NOMO-1 treated with DMSO at 0.1 percent for 48 hours (cell line): Measurements from ENCODE around the gene PHKA2.

Source experiments
- DNase-seq: peaks from one replicate; lab custom pipeline; 2025; ENCODE audit not compliant: unreplicated experiment; lab: John Stamatoyannopoulos, UW

The PHKA2 gene

GRCh38 chrX:18890724-18891547, 93.0 kb downstream of the PHKA2 start:
- DNase-seq, result no peak

DNA sequence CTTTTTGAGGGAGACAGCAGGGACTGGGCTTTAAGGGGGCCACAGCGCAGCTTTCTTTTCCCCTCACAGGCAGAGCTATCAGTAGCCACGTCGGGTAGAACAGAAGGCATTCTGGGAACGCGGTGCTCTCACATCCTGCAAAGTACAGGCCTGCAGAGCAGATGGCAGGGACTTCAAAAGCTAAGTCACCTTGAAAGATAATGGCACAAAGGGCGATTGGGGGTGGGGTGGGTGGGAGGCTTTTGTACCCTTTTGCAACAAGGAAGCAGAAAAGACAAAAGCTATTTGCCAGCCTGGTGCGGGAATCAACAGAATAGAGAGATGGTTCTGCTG, 93.9 kb downstream of the PHKA2 start:
- no peak for DNase-seq

GRCh38 chrX:18889346-18890048, 94.4 kb downstream of the PHKA2 start:
- no peak for DNase-seq

GRCh38 chrX:18888281-18888680, 95.6 kb downstream of the PHKA2 start:
- DNase-seq, result no peak

DNA sequence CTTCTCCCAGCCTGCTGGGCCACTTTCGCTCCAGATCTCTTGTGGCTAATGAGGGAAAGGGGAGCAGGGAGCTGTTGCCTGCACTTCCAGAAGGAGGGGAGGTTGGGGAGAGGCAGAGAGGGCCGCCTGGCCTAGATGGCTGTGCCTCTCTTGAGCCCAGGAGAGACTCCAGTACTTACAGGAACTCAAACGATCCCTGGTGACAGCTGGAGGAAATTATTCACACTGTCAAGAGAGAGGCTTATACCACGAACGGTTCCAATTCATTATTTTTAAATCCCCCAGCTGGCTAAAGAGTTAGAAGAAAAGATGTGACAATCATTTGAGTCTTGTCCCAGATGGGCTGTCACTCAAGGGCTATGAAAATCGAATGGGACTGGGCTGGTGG, 96.1 kb downstream of the PHKA2 start:
- DNase-seq, result no peak

DNA sequence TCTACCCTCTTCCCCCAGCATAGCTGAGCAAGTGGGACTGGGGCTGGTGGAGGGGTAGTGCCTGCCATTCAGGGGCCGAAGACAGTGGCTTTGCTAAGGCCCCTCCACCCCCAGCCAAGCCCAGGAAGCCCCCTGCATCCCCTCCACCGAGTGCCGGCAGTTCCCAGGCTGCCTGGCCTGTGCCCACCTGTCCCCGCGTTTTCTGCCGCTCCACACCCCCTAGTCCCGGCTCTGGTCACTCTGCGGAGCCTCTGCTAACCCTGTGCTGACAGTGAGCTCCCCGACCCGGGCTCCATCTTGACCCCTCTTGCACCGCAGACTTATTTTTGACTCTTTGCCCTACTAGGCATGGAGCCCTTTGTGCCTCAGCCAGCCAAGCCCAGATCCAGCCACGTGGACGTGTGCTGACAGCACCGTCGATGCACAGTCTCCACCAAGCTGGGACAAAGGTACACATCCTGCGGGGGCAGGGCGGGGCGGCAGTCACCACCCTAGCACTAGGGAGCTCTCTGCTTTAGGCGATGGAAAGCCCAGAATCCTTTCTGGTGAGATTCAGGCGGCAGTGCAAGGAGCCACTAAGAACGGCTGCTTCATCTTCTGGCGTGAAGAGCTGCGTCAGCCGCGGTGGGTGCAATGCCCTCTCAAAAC, 96.6 kb downstream of the PHKA2 start:
- no peak for DNase-seq

GRCh38 chrX:18886344-18887161, 97.4 kb downstream of the PHKA2 start:
- peak; percentile 89 for DNase-seq

- no peak for DNase-seq
Observed at GRCh38 chrX:18886005-18886343, 97.9 kb downstream of the PHKA2 start.

- DNase-seq, result peak; percentile 21
Observed at GRCh38 chrX:18885328-18886004, 98.4 kb downstream of the PHKA2 start.

GRCh38 chrX:18884916-18885315, 99.0 kb downstream of the PHKA2 start:
- no peak for DNase-seq

- DNase-seq, result no peak
Observed at GRCh38 chrX:18883961-18884765, 99.8 kb downstream of the PHKA2 start.

GRCh38 chrX:18883234-18883960, 100.5 kb downstream of the PHKA2 start:
- DNase-seq, result no peak

GRCh38 chrX:18879144-18879543, 104.8 kb downstream of the PHKA2 start:
- no peak for DNase-seq

GRCh38 chrX:18877469-18877868, 106.4 kb downstream of the PHKA2 start:
- no peak for DNase-seq

DNA sequence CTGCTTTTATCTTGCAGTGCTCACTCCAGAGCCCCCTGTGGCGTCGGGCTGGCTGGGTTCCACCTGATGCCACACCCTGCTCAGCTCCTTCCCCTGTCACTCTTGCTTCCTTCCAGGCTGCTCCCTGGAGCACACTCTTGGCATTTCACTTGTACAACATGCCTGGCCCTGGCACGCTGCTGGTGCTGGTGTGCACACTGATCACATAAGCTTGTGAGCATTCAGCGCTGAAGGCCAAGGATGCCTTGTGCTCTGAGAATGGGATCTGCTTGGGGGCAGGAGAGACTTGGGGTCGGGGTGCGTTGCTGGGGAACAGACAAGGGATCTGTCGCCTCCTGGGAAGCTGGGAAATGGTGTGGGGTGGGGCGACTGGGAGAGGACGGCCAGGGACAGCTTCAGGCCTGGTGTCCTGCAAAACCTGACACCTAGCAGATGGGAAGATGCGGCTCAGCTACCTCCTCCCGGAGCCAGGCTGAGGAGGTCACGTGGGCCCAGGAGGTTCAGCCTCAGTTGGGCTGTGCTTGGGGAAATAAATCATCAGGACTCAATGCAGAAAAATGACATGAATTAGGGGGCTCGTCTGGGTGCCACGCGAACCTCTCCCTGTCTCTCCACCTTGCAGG, 108.5 kb downstream of the PHKA2 start:
- no peak for DNase-seq

DNA sequence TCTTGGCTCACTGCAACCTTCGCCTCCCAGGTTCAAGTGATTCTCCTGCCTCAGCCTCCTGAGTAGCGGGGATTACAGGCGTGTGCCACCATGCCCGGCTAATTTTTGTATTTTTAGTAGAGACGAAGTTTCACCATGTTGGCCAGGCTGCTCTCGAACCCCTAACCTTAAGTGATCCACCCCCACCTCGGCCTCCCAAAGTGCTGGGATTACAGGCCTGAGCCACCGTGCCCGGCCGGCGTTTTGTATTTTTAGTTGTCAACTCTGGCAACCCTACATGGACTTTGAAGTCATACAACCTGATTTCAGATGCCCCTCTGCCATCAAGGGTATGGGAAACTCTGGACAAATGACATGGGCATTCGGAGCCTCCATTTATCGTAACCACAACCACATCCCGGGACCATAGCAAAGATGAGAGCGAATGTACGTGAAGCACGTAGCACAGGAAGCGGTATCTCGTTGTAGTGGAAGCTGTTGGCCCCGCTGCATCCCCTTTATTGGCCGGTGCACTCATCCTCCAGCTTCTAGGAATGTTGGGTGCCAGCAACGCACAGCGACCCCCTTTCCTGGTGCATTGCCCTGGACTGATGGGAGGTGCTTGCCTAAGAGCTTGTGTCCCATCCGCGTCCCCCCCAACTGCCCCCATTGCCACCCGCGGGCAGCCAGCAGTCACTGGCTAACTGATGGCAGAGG, 109.2 kb downstream of the PHKA2 start:
- no peak for DNase-seq

- no peak for DNase-seq
Observed at GRCh38 chrX:18873836-18874235, 110.1 kb downstream of the PHKA2 start.

DNA sequence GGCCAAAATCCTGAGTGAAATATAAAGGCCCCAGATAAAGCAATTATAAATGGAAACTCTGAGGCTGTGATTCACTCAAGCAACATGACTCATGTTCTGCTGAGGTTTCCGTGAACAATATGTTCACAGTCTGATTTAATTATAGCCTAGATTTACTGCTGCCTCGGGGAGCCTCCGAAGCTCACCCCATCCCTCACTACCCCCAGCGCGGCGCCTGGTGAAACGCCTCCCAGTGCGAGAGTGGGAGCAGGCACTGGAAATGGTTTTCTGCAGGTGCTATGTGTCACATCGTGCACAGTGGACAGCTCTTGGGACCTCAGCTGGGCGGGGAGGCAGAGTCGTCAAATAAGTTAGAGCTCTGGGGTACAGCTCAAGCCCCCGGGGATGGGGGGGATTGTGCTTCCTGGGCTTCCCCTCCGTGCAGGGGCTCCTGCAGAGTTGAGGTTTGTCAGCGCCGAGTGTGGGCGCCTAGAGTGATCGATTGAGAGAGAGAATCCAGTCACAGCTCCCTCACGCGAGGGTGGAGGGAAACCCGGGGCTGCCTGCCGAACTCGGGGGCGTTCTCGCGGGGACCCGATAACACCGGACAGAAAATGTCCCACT, 110.6 kb downstream of the PHKA2 start:
- peak; percentile 70 for DNase-seq
